ENCODE results near the gene ITM2C.

Gene ITM2C

DNA sequence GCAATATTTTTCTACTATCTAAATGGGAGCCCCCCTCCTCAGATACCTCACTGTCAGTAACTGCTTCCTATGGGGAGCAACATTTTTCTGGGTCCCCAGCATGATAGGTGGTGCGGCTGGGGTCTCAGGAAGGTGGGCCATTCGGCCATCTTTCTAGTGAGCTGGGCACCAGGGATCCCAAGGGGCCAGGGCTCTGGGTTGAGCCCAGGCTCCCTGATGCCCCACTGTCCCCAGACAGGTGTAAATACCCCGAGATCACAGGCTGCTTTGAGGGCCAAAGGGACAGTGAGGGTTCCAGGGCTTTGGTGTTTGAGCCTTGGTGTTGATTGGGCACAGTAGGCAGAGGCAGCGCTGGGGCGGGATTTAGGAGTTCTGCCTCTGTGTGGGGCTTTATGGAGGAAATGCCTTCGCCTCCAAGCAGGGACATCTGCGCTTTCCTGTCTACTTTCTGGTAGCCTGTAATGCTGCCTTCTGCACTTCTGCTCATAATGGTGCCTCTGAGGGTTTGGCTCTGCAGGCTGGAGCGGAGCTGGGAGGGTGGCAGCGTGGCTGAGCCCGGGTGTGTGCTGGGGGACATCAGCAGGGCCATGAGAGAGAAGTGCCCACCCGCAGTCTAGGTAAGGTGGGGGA is 5.3 kb downstream of the ITM2C start:
- TF ChIP-seq TAF1 (IDR thresholded peaks at IDR 0.05; ENCODE audit: low read depth) (no peak), FOXM1 (IDR thresholded peaks at IDR 0.05; ENCODE audit: borderline replicate concordance, low read depth) (no peak), EP300 (IDR thresholded peaks at IDR 0.05; ENCODE audit: borderline replicate concordance) (no peak)
- TF ChIP-seq, protein P1, sequence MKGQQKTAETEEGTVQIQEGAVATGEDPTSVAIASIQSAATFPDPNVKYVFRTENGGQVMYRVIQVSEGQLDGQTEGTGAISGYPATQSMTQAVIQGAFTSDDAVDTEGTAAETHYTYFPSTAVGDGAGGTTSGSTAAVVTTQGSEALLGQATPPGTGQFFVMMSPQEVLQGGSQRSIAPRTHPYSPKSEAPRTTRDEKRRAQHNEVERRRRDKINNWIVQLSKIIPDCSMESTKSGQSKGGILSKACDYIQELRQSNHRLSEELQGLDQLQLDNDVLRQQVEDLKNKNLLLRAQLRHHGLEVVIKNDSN (IDR thresholded peaks at IDR 0.05): no peak
- TF ChIP-seq, protein P2, sequence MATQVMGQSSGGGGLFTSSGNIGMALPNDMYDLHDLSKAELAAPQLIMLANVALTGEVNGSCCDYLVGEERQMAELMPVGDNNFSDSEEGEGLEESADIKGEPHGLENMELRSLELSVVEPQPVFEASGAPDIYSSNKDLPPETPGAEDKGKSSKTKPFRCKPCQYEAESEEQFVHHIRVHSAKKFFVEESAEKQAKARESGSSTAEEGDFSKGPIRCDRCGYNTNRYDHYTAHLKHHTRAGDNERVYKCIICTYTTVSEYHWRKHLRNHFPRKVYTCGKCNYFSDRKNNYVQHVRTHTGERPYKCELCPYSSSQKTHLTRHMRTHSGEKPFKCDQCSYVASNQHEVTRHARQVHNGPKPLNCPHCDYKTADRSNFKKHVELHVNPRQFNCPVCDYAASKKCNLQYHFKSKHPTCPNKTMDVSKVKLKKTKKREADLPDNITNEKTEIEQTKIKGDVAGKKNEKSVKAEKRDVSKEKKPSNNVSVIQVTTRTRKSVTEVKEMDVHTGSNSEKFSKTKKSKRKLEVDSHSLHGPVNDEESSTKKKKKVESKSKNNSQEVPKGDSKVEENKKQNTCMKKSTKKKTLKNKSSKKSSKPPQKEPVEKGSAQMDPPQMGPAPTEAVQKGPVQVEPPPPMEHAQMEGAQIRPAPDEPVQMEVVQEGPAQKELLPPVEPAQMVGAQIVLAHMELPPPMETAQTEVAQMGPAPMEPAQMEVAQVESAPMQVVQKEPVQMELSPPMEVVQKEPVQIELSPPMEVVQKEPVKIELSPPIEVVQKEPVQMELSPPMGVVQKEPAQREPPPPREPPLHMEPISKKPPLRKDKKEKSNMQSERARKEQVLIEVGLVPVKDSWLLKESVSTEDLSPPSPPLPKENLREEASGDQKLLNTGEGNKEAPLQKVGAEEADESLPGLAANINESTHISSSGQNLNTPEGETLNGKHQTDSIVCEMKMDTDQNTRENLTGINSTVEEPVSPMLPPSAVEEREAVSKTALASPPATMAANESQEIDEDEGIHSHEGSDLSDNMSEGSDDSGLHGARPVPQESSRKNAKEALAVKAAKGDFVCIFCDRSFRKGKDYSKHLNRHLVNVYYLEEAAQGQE (IDR thresholded peaks at IDR 0.05; ENCODE audit: low read depth): no peak

DNA sequence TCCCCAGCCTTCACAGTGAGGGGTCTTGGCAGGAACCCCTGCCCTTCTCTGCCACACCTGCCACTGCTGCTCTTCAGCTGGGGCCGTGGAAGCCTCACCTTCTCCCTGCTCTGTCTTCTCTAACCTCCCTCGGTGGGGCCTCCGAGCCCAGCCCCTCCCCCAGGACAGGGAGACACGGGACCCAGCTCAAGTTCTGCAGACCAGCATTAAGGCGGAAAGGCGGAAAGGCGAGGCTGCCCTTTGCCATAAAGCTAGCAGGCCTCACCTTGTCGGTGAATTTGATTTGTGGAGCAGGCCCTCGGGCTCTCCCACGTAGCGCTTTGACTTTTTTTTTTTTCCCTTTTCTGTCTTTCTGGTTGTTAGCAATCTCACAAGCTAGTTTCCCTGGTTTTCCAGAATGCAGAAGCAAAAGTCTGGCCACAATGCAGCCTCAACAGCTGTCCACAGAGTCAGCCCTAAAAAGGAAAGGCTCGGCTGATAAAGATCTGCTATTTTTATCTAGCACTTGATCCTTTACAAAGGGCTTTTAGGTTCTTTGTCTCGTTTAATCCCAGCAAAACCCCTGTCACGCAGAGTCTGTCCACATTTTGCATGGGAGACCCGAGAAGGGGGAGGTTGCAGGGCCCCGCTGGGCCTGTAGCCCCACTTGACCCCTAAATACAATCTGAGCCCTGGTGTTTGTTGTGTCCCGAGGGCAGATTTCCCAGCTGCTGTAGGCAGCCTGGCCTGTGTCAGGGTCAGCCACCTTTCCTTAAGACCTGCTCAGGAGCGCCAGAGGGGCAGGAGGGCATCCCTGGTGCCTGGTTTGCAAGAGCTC is 6.0 kb downstream of the ITM2C start:
- TF ChIP-seq TAF1 (IDR thresholded peaks at IDR 0.05; ENCODE audit: low read depth) (no peak), NFIC (IDR thresholded peaks at IDR 0.05) (no peak), CEBPB (IDR thresholded peaks at IDR 0.05) (no peak), YY1 (IDR thresholded peaks at IDR 0.05; ENCODE audit: low read depth) (no peak), ZBTB7A (IDR thresholded peaks at IDR 0.05; ENCODE audit: low read depth) (no peak), EGR1 (IDR thresholded peaks at IDR 0.05) (no peak), EP300 (IDR thresholded peaks at IDR 0.05; ENCODE audit: borderline replicate concordance) (no peak), TEAD4 (IDR thresholded peaks at IDR 0.05) (no peak), FOXM1 (IDR thresholded peaks at IDR 0.05; ENCODE audit: borderline replicate concordance, low read depth) (no peak), RAD21 (IDR thresholded peaks at IDR 0.05; ENCODE audit: low read depth) (no peak)
- TF ChIP-seq, protein P1 (IDR thresholded peaks at IDR 0.05): no peak

DNA sequence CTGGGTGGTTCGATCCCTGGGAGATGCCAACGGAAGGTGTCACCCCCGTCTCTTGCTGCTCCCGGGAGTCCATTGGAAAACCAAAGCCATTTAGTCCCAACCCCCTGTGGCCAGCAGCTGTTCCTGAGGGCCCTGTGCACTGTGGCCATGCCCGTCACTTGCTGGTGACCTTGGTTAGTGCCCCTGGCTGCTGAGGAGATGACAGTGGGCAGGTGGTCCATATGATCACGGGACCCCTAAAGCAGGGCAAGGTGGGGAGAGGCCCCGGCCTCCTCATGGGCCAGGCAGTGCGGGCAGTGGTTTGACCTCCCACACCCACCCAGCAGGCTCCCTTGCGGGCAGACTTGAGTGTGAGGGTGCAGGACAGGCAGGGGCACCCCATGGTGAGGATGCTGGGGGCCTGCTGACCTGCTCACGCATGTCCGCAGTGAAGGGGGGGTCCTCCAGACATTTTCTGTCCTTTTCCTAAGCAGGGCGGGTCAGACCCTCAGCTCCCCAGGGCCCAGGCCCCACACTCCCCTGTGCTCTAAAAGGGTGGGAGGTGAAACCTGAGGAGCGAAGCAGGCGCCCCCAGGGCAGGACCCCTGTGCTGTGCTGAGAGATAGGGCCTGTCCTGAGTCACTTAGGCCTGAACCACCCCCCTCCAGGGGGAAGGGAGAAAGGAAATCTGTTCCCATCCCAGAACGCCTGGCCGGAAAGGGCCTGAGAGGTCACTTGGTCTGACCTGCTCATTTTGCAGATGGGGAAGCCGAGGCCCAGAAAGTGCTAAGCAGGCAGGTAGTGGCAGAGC is 6.8 kb downstream of the ITM2C start:
- TF ChIP-seq FOXM1 (IDR thresholded peaks at IDR 0.05; ENCODE audit: borderline replicate concordance, low read depth) (no peak), CEBPB (IDR thresholded peaks at IDR 0.05) (no peak), ZBTB7A (IDR thresholded peaks at IDR 0.05; ENCODE audit: low read depth) (no peak)
- TF ChIP-seq, protein P3, sequence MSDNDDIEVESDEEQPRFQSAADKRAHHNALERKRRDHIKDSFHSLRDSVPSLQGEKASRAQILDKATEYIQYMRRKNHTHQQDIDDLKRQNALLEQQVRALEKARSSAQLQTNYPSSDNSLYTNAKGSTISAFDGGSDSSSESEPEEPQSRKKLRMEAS (IDR thresholded peaks at IDR 0.05): no peak

DNA sequence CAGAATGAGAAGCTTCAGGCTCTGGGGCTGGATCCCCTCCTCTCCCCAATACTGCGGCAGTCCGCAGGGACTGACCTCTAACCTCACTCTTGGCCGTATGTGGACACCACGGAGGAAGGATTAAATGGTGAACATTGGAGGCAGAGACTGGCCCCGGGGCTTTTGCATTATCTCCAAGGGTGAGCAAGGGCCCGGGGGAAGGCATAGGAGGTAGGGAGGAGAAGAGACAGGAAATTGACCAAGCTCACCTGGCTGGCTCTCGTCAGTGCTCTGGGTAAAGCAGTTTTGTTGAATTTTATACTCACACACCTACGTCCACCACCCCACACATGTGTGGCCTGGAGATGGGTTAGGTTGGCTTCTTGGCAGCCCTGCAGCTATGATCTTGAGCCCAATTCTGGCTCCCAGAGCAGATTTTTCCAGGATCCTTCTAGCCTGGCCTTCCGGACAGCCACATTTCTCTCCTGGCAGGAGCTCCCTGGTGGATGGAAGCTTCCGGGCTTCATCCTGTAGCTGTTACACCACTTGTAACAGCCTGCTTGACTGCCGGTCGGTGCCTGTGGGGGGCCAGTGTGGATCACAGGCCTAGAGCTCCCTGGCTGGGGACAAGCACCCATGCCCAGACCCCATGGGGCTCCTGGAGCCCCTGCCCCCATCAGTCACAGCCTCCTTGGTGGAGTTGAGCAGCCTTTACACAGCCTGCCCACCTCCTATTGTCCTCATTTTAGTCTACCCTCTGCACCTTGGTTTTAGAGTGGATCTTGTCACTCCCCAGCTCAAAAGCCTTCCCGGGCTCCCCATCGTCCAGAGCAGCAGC is 7.6 kb downstream of the ITM2C start:
- TF ChIP-seq ZBTB7A (IDR thresholded peaks at IDR 0.05; ENCODE audit: low read depth) (no peak), EGR1 (IDR thresholded peaks at IDR 0.05) (no peak), TCF12 (IDR thresholded peaks at IDR 0.05; ENCODE audit: low read depth) (no peak), TAF1 (IDR thresholded peaks at IDR 0.05; ENCODE audit: low read depth) (no peak), CREB1 (IDR thresholded peaks at IDR 0.05; ENCODE audit: low read depth) (no peak), RAD21 (IDR thresholded peaks at IDR 0.05; ENCODE audit: low read depth) (no peak), NFIC (IDR thresholded peaks at IDR 0.05) (no peak), TEAD4 (IDR thresholded peaks at IDR 0.05) (no peak), CEBPB (IDR thresholded peaks at IDR 0.05) (no peak), YY1 (IDR thresholded peaks at IDR 0.05; ENCODE audit: low read depth) (no peak)
- TF ChIP-seq, protein P3 (IDR thresholded peaks at IDR 0.05): no peak
- TF ChIP-seq, protein P1 (IDR thresholded peaks at IDR 0.05): no peak

DNA sequence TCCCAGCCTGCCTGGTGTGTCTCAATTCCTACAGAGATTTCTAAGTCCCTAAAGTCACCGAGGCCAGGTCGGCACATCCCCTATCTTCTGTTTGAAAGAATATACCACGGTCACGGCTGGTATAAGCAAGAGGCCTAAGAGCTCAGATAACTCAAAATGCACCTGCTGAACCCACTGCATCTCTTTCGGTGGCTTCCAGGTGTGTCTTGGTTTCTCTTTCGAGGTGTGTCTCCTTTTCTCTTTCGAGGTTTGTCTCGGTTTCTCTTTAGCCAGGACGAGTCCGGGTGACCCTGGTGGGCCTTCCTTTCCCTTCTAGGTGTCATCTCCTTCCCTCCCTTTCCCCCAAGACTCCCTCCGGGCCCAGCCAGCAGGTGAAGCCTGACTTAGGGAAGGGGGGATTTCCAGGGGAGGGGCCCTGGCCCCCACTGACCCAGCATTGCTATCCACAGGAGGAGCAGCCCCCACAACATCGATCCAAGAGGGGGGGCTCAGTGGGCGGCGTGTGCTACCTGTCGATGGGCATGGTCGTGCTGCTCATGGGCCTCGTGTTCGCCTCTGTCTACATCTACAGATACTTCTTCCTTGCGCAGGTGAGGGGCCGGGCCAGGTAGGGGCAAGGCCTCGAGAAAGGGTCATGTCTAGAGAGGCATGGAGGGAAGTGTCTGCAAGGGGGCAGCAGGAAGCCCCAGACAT is 8.4 kb downstream of the ITM2C start:
- TF ChIP-seq YY1 (IDR thresholded peaks at IDR 0.05; ENCODE audit: low read depth) (no peak), TCF12 (IDR thresholded peaks at IDR 0.05; ENCODE audit: low read depth) (no peak)

Measured in Ishikawa (cell line).